Activated CD4-positive, alpha-beta T cell treated with anti-CD3 and anti-CD28 coated beads, Interleukin-2, amount 10 ng/mL, durations not matched to agents 24 days and 14 days (primary cell): ENCODE data around the gene ABL2. TPM values are rescaled to one million over a fixed set of nuclear protein-coding genes. Genes with fewer than 3 reads are reported as not detected.
"Not testable (repeated sequence)": the region's sequence is repeated elsewhere in the genome, so short reads cannot be mapped to it uniquely, and the experiment has no call there.

Source experiments
- DNase-seq: peaks from one replicate; pipeline ENCODE4 v3.0.0; 2022
- H3K27ac Mint-ChIP-seq: one replicate; pipeline ENCODE4 v1.8.0; 2022; ENCODE audit warnings: mild to moderate bottlenecking, mixed read lengths
- H3K27me3 Mint-ChIP-seq: one replicate; pipeline ENCODE4 v1.8.0; 2022; ENCODE audit warnings: mixed read lengths
- H3K36me3 Mint-ChIP-seq: one replicate; pipeline ENCODE4 v1.8.0; 2022; ENCODE audit warnings: low read depth, mild to moderate bottlenecking, mixed read lengths
- H3K4me1 Mint-ChIP-seq: one replicate; pipeline ENCODE4 v1.8.0; 2021; ENCODE audit warnings: mixed read lengths
- H3K4me3 Mint-ChIP-seq: one replicate; pipeline ENCODE4 v1.8.0; 2022; ENCODE audit warnings: mild to moderate bottlenecking, moderate library complexity, mixed read lengths
- H3K9me3 Mint-ChIP-seq: one replicate; pipeline ENCODE4 v1.8.0; 2021; ENCODE audit warnings: mixed read lengths
- intact Hi-C: fragments of 100-400 bp; cut with micrococcal nuclease; formaldehyde crosslinking; loops from one replicate; pipeline ENCODE4 v1.15.1; 2023
- total RNA-seq: library from RNA; stranded (reverse); gene quantifications from 2 replicates; pipeline ENCODE4 v1.2.3, GENCODE V29; 2022

The ABL2 gene
- total RNA-seq, 1 donor from 2014 or later, result 11.1 TPM

DNA sequence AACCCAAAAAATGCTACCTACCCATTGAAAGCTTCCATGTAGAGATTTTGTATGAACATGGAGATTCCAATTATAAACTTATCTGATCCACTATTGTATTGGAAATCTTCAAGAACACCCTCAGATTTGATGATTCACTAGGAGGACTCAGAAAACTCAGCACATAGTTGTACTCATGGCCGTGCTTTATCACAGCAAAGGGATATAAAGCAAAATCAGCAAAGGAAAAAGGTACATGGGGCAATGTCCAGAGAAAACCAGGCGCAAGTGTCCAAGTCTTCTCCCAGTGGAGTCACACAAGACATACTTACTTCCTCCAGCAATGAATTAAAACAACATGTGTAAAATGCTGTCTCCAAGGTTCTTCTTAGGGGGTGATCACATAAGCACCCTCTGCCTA lies 28.9 kb downstream of the ABL2 start:
- H3K27ac Mint-ChIP-seq, result no peak overlapping the region
- peak; percentile 26 for DNase-seq
- no peak overlapping the region for H3K4me3 Mint-ChIP-seq
- H3K4me1 Mint-ChIP-seq, result peaks cover 13% of the 10 kb centered on the region
- H3K9me3 Mint-ChIP-seq, result no peaks in the 10 kb centered on the region
- H3K27me3 Mint-ChIP-seq, result no peaks in the 10 kb centered on the region
- intact Hi-C loops, result no loop called here
- no peaks in the 10 kb centered on the region for H3K36me3 Mint-ChIP-seq

DNA sequence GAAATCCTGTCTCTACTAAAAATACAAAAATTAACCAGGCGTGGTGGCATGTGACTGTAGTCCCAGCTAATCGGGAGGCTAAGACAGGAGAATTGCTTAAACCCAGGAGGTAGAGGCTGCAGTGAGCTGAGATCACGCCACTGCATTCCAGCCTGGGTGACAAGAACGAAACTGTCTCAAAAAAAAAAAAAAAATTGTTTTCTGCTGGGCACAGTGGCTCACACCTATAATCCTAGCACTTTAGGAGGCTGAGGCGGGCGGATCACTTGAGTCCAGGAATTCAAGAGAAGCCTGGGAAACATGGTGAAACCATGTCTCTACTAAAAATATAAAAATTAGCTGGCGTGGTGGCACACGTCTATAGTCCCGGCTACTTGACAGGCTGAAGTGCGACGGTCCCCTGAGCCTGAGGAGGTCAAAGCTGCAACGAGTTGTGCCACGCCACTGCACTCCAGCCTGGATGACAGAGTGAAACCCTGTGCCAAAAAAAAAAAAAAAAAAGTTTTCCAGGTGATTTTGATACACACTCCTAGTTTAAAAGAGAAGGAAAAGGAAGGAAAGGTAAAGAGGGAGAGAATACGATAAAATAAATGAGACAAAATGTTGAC lies 31.7 kb downstream of the ABL2 start:
- Mint-ChIP-seq H3K27ac (no peak overlapping the region), H3K27me3 (no peaks in the 10 kb centered on the region), H3K4me1 (peaks cover 12% of the 10 kb centered on the region), H3K36me3 (no peaks in the 10 kb centered on the region), H3K9me3 (no peaks in the 10 kb centered on the region), H3K4me3 (no peak overlapping the region)
- DNase-seq, result no peak
- intact Hi-C loops, result no loop called here

DNA sequence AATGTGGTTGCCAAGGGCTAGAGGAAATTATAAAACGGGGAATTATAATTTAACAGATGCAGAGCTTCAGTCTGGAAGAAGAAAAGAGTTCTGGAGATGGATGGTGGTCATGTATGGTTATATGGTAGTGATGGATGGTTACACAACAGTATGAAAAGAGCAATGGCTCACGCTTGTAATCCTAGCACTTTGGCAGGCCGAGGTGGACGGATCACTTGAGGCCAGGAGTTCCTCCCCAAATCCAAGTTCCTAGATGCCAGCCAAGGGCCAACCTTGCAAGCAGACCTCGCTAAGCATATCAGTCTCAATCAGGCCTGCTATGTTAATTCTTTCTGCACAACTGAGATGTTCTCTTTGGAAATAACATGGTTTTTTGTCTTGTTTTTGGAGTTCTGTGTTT lies 33.6 kb downstream of the ABL2 start:
- not testable (repeated sequence) for DNase-seq, H3K36me3 Mint-ChIP-seq, H3K27ac Mint-ChIP-seq, H3K9me3 Mint-ChIP-seq, H3K27me3 Mint-ChIP-seq, H3K4me3 Mint-ChIP-seq
- H3K4me1 Mint-ChIP-seq, result peaks cover 13% of the 10 kb centered on the region
- intact Hi-C loops, result loop anchor here (2.0 kb wide), 1 partner anchor 113 kb away; the partner anchor contains the start of gene TOR3A

GRCh38 chr1:179195376-179195775 lies 34.1 kb downstream of the ABL2 start:
- H3K4me3 Mint-ChIP-seq, result no peak overlapping the region
- H3K36me3 Mint-ChIP-seq, result no peaks in the 10 kb centered on the region
- no peaks in the 10 kb centered on the region for H3K9me3 Mint-ChIP-seq
- H3K27me3 Mint-ChIP-seq, result no peaks in the 10 kb centered on the region
- no peak overlapping the region for H3K27ac Mint-ChIP-seq
- no peak for DNase-seq
- peaks cover 15% of the 10 kb centered on the region for H3K4me1 Mint-ChIP-seq
- intact Hi-C loops, result loop anchor here (2.0 kb wide), 1 partner anchor 113 kb away; the partner anchor contains the start of gene TOR3A

- no peak overlapping the region for H3K27ac Mint-ChIP-seq
- H3K4me1 Mint-ChIP-seq, result peaks cover 16% of the 10 kb centered on the region
- no peak overlapping the region for H3K4me3 Mint-ChIP-seq
- intact Hi-C loops, result loop anchor here (1.0 to 2.0 kb wide), 2 partner anchors 73 to 111 kb away; partner anchors contain the start of gene TOR3A
- no peaks in the 10 kb centered on the region for H3K9me3 Mint-ChIP-seq
- no peak for DNase-seq
- peaks cover 3% of the 10 kb centered on the region for H3K36me3 Mint-ChIP-seq
- H3K27me3 Mint-ChIP-seq, result no peaks in the 10 kb centered on the region
Observed at GRCh38 chr1:179194068-179194537, 35.4 kb downstream of the ABL2 start.

DNA sequence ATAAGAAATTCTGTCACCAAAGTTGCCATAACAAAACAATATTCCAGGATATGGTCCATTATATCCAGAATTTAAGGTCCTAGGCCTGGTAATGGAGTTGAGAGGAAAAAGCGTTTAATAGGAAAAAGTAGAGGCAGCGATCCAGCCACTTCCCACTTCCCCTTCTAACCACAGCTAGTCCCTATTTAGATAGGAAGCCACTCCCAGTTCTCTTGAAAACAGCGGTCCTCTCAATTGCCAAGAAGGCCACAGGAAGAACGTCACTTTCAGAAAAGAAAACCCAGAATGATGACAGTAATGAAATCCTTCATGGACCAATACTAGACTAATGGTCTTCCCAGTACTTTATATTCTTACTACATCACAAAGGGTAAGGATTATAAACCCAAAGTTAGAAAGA lies 38.6 kb downstream of the ABL2 start:
- Mint-ChIP-seq H3K27ac (peak overlapping the region; percentile 51), H3K36me3 (peaks cover 3% of the 10 kb centered on the region), H3K4me1 (peaks cover 21% of the 10 kb centered on the region), H3K4me3 (peak overlapping the region; percentile 28), H3K9me3 (no peaks in the 10 kb centered on the region), H3K27me3 (no peaks in the 10 kb centered on the region)
- intact Hi-C loops, result no loop called here
- no peak for DNase-seq

- Mint-ChIP-seq H3K27ac (no peak overlapping the region), H3K9me3 (no peaks in the 10 kb centered on the region), H3K4me1 (peaks cover 20% of the 10 kb centered on the region), H3K4me3 (no peak overlapping the region), H3K27me3 (no peaks in the 10 kb centered on the region), H3K36me3 (peaks cover 3% of the 10 kb centered on the region)
- no peak for DNase-seq
- intact Hi-C loops, result no loop called here
Observed at GRCh38 chr1:179187735-179188471, 41.6 kb downstream of the ABL2 start.

GRCh38 chr1:179187043-179187442 lies 42.4 kb downstream of the ABL2 start:
- intact Hi-C loops, result no loop called here
- H3K36me3 Mint-ChIP-seq, result peaks cover 3% of the 10 kb centered on the region
- no peak overlapping the region for H3K27ac Mint-ChIP-seq
- no peaks in the 10 kb centered on the region for H3K9me3 Mint-ChIP-seq
- H3K27me3 Mint-ChIP-seq, result no peaks in the 10 kb centered on the region
- H3K4me3 Mint-ChIP-seq, result no peak overlapping the region
- peaks cover 16% of the 10 kb centered on the region for H3K4me1 Mint-ChIP-seq
- DNase-seq, result no peak

GRCh38 chr1:179184403-179184802 lies 45.1 kb downstream of the ABL2 start:
- Mint-ChIP-seq H3K9me3 (no peaks in the 10 kb centered on the region), H3K36me3 (peaks cover 3% of the 10 kb centered on the region), H3K4me1 (peaks cover 9% of the 10 kb centered on the region), H3K27me3 (no peaks in the 10 kb centered on the region), H3K27ac (no peak overlapping the region), H3K4me3 (no peak overlapping the region)
- no peak for DNase-seq
- intact Hi-C loops, result no loop called here

DNA sequence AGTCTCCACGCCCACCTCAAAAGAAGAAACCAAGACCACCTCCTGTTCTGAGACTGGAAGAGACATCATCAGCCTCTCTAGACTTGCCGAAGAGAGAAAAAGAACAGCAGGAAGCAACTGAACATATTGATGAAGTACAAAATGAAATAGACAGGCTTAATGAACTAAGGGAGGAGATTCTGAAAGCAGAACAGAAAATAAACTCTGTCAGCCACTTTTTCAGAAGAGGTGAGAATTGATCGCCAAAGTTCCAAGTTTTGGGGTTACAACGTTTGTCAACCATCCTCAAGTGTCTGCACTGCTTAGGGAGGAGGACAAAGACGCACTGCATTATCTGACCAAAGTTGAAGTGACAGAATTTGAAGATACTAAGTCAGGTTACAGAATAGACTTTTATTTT lies 45.6 kb downstream of the ABL2 start:
- no peaks in the 10 kb centered on the region for H3K36me3 Mint-ChIP-seq
- H3K27me3 Mint-ChIP-seq, result no peaks in the 10 kb centered on the region
- H3K4me1 Mint-ChIP-seq, result peaks cover 7% of the 10 kb centered on the region
- no peak for DNase-seq
- intact Hi-C loops, result no loop called here
- H3K27ac Mint-ChIP-seq, result no peak overlapping the region
- no peak overlapping the region for H3K4me3 Mint-ChIP-seq
- H3K9me3 Mint-ChIP-seq, result no peaks in the 10 kb centered on the region

DNA sequence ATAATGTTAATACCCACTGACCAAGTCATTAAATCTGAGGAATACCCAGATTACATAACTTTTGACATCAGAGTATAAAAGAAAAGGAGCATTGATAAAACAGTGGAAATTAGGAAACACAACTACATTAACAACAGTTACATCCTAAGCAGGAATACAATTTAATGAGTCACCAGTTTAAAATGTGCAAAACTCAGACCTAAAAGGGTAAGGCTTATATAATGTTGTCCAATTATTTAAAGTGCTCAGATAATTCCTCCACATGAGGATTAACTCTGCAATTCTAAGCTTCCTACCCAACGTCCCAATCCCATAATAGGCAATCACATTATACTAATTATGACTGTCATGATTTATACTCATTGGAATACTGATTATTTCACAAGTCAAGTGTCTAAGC lies 50.5 kb downstream of the ABL2 start:
- Mint-ChIP-seq H3K36me3 (no peaks in the 10 kb centered on the region), H3K4me3 (no peak overlapping the region), H3K9me3 (no peaks in the 10 kb centered on the region), H3K27ac (no peak overlapping the region), H3K4me1 (no peaks in the 10 kb centered on the region), H3K27me3 (no peaks in the 10 kb centered on the region)
- intact Hi-C loops, result no loop called here
- no peak for DNase-seq

DNA sequence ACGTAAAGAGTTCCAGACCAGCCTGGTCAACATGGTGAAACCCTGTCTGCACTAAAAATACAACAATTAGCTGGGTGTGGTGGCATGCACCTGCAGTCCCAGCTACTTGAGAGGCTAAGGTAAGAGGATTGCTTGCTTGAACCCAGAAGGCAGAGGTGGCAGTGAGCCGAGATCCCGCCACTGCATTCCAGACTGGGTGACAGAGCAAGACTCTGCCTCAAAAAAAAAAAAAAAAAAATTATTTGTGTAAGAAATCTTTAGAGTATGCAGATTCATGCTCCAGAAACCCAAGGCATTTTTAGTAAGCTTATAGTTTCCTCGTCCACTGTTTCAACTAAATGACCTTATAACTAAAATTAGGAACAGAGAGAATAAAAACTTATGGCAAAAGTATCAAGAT lies 51.3 kb downstream of the ABL2 start:
- no peak for DNase-seq
- Mint-ChIP-seq H3K27ac (no peak overlapping the region), H3K27me3 (no peaks in the 10 kb centered on the region), H3K4me1 (no peaks in the 10 kb centered on the region), H3K36me3 (no peaks in the 10 kb centered on the region), H3K4me3 (no peak overlapping the region), H3K9me3 (no peaks in the 10 kb centered on the region)
- intact Hi-C loops, result no loop called here

DNA sequence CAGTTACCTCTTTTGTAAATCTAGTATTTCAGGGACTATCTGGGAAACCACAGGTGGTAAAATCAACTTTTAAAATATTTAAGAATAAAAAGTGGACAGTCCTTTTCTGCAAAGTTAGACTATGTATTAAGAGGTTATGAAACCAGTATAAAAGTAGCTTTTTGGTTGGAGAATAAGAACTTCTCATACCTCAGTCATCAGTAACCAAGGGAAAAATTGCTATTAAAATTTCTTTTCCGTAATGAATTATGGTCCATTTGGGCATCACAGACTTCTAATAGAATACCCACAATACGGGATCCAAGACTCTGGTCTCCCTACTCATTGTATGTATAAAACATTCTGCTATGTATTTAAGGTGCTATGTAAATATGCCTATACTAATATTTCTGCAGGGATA lies 51.9 kb downstream of the ABL2 start:
- Mint-ChIP-seq H3K27ac (no peak overlapping the region), H3K9me3 (no peaks in the 10 kb centered on the region), H3K4me1 (no peaks in the 10 kb centered on the region), H3K4me3 (no peak overlapping the region), H3K36me3 (no peaks in the 10 kb centered on the region), H3K27me3 (no peaks in the 10 kb centered on the region)
- DNase-seq, result no peak
- intact Hi-C loops, result no loop called here

GRCh38 chr1:179177182-179177581 lies 52.3 kb downstream of the ABL2 start:
- no peak for DNase-seq
- Mint-ChIP-seq H3K4me3 (no peak overlapping the region), H3K36me3 (no peaks in the 10 kb centered on the region), H3K27me3 (no peaks in the 10 kb centered on the region), H3K27ac (no peak overlapping the region), H3K4me1 (no peaks in the 10 kb centered on the region), H3K9me3 (no peaks in the 10 kb centered on the region)
- intact Hi-C loops, result no loop called here
